Esophagus squamous epithelium (tissue), 5 donors: ENCODE measurements around the gene BAIAP3. TPM values are rescaled to one million over a fixed set of nuclear protein-coding genes. Genes with fewer than 3 reads are reported as not detected.

Experiments used
- DNase-seq: peaks from one replicate; lab custom pipeline; 2025; lab: John Stamatoyannopoulos, UW
- H3K27ac ChIP-seq, 4 donors: fragments of 200-600 bp; sonication (generic); one replicate each; pipeline ENCODE4 v1.5.1; 2016 to 2019; ENCODE audit warnings: mild to moderate bottlenecking in 1 of 4
- H3K27me3 ChIP-seq, 4 donors: fragments of 200-600 bp; sonication (generic); 1 replicate in 3 of 4; 2 replicates in 1 of 4; pipeline versions ENCODE4 v1.5.1 to v1.6.0; 2017 to 2021; ENCODE audit warnings: antibody characterized with exemption in 1 of 4
- H3K36me3 ChIP-seq, 3 donors: fragments of 200-600 bp; sonication (generic); one replicate each; pipeline ENCODE4 v1.5.1; 2016 to 2019
- H3K4me1 ChIP-seq, 3 donors: fragments of 200-600 bp; sonication (generic); one replicate each; pipeline ENCODE4 v1.5.1; 2017 to 2019
- H3K4me3 ChIP-seq, 4 donors: fragments of 200-600 bp; sonication (generic); 1 replicate in 3 of 4; 2 replicates in 1 of 4; pipeline ENCODE4 v1.5.1; 2016 to 2019; ENCODE audit warnings: mild to moderate bottlenecking in 2 of 4, moderate library complexity in 1 of 4
- H3K9me3 ChIP-seq, 3 donors: fragments of 200-600 bp; sonication (generic); one replicate each; pipeline ENCODE4 v1.5.1; 2016 to 2019
- CTCF ChIP-seq, 6 experiments: fragments of 450-650 bp in 4 of 6; fragments of 200-600 bp in 2 of 6; sonication (generic) in 2 of 6; IDR thresholded peaks; one replicate each; pipeline ENCODE4 v1.5.1; 2016 to 2019; ENCODE audit warnings: antibody characterized with exemption in 6 of 6, mild to moderate bottlenecking in 4 of 6, moderate library complexity in 4 of 6
- POLR2A ChIP-seq, 4 donors: fragments of 450-650 bp; IDR thresholded peaks; one replicate each; pipeline ENCODE4 v1.6.1; 2017; ENCODE audit warnings: antibody characterized with exemption in 4 of 4, mild to moderate bottlenecking in 4 of 4, moderate library complexity in 3 of 4
- WGBS, 2 donors: methylation state at CpG; one replicate each; pipeline ENCODE4 v1.1.5; 2018; 5-methylcytosine and 5-hydroxymethylcytosine counted together
- intact Hi-C: fragments of 100-400 bp; cut with DNase I; formaldehyde crosslinking; loops from one replicate; pipeline ENCODE4 v1.15.0; 2022
- total RNA-seq, 4 donors: library from RNA; depleted of rRNA; stranded (reverse); fragments of >200 nt; gene quantifications; one replicate each; pipeline ENCODE4 v1.1.0, GENCODE V29; 2016
- donor health status: DM: yes; HTN: yes; CAD: no.

The BAIAP3 gene
- total RNA-seq, 4 donors from 2014 or later = 0.68 to 2.7 (median 1.00) TPM

GRCh38 chr16:1351215-1351581, 17.8 kb downstream of the BAIAP3 start:
- Histone ChIP-seq H3K27ac (peak overlapping the region; percentile 73 to 83 (median 76)), H3K27me3 (no peaks in the 10 kb centered on the region), H3K4me3 (peak overlapping the region; percentile 87 to 99 (median 92)), H3K4me1 (peaks cover 22 to 87% (median 27%) of the 10 kb centered on the region in 3 donors), H3K36me3 (peaks cover 4 to 30% (median 9%) of the 10 kb centered on the region in 3 donors), H3K9me3 (no peaks in the 10 kb centered on the region)
- intact Hi-C loops = no loop called here
- TF ChIP-seq CTCF (IDR thresholded peaks at IDR 0.05) (no peak), POLR2A (IDR thresholded peaks at IDR 0.05) (no peak)
- WGBS, 2 donors = 2% methylated on average over 12 of the region's 35 CpGs; no CpG with 5 or more reads in 1 of the 2 donors
- no peak for DNase-seq

- no peaks in the 10 kb centered on the region for H3K9me3 ChIP-seq
- peak; percentile 21 for DNase-seq
- 0% methylated on average over 3 of the region's 98 CpGs; no CpG with 5 or more reads in 1 of the 2 donors for WGBS, 2 donors
- intact Hi-C loops = no loop called here
- peak within 1 kb of the TSS; percentile 73 to 83 (median 76) for H3K27ac ChIP-seq
- TF ChIP-seq CTCF (IDR thresholded peaks at IDR 0.05) = peak in 2 of 6 experiments; percentile 33 to 45
- TF ChIP-seq POLR2A (IDR thresholded peaks at IDR 0.05) = peak in 3 of 4 donors; percentile 63 to 83 (median 69)
- peak within 1 kb of the TSS; percentile 87 to 99 (median 92) for H3K4me3 ChIP-seq
- H3K4me1 ChIP-seq = peaks cover 22 to 85% (median 27%) of the 10 kb centered on the region in 3 donors
- peaks cover 4 to 30% (median 9%) of the 10 kb centered on the region in 3 donors for H3K36me3 ChIP-seq
- no peaks in the 10 kb centered on the region for H3K27me3 ChIP-seq
Measured at GRCh38 chr16:1351582-1352362, 18.3 kb downstream of the BAIAP3 start, which contains the start of the genes GNPTG and TSR3. Gene GNPTG, plus strand, starts transcription at chr16:1351931. Its CDS starts 35 bp downstream, at chr16:1351966. Gene TSR3, minus strand, starts transcription at chr16:1351878. Its CDS starts 74 bp downstream, at chr16:1351804.

- 68 to 72% methylated on average over 11 to 23 of the region's 49 CpGs for WGBS, 2 donors
- intact Hi-C loops = no loop called here
- H3K27me3 ChIP-seq = no peaks in the 10 kb centered on the region
- no peak overlapping the region for H3K4me3 ChIP-seq
- peaks cover 11 to 75% (median 17%) of the 10 kb centered on the region in 3 donors for H3K4me1 ChIP-seq
- H3K9me3 ChIP-seq = no peaks in the 10 kb centered on the region
- TF ChIP-seq CTCF (IDR thresholded peaks at IDR 0.05) (no peak), POLR2A (IDR thresholded peaks at IDR 0.05) (no peak)
- peaks cover 0 to 20% (median 0%) of the 10 kb centered on the region in 3 donors for H3K36me3 ChIP-seq
- no peak for DNase-seq
- H3K27ac ChIP-seq = no peak overlapping the region
Measured at GRCh38 chr16:1354815-1355540, 21.5 kb downstream of the BAIAP3 start.

- TF ChIP-seq POLR2A (IDR thresholded peaks at IDR 0.05) (no peak), CTCF (IDR thresholded peaks at IDR 0.05) (no peak)
- H3K27me3 ChIP-seq = no peaks in the 10 kb centered on the region
- no peak overlapping the region for H3K27ac ChIP-seq
- intact Hi-C loops = no loop called here
- H3K4me3 ChIP-seq = no peak overlapping the region
- no peaks in the 10 kb centered on the region for H3K9me3 ChIP-seq
- 80 to 84% methylated on average over 7 to 8 of the region's 15 CpGs for WGBS, 2 donors
- DNase-seq = no peak
- H3K36me3 ChIP-seq = peaks cover 0 to 20% (median 0%) of the 10 kb centered on the region in 3 donors
- peaks cover 5 to 69% (median 14%) of the 10 kb centered on the region in 3 donors for H3K4me1 ChIP-seq
Measured at GRCh38 chr16:1355591-1355990, 22.1 kb downstream of the BAIAP3 start.
